Effector memory CD4-positive, alpha-beta T cell (primary cell): ENCODE data around the gene TSC22D3.
"Not testable (repeated sequence)": the region's sequence is repeated elsewhere in the genome, so short reads cannot be mapped to it uniquely, and the experiment has no call there.

Source experiments
- DNase-seq, 3 donors: peaks; one replicate each; pipeline ENCODE4 v3.0.0-alpha.2; 2020
- H3K27ac ChIP-seq: 2 replicates; pipeline ENCODE4 v1.7.0; 2013; ENCODE audit warnings: mild to moderate bottlenecking, low read length, moderate library complexity; ENCODE audit not compliant: insufficient read depth, poor library complexity, severe bottlenecking
- H3K27me3 ChIP-seq: replicated peaks from 2 replicates; pipeline ENCODE4 v1.7.0; 2013; ENCODE audit warnings: mild to moderate bottlenecking, low read length; ENCODE audit not compliant: insufficient read depth, control insufficient read depth, poor library complexity, severe bottlenecking
- H3K36me3 ChIP-seq: 2 replicates; pipeline ENCODE4 v1.7.0; 2013; ENCODE audit warnings: mild to moderate bottlenecking, low read length, moderate library complexity; ENCODE audit not compliant: control insufficient read depth, insufficient read depth
- H3K4me1 ChIP-seq: 2 replicates; pipeline ENCODE4 v1.7.0; 2013; ENCODE audit warnings: low read length, mild to moderate bottlenecking; ENCODE audit not compliant: control insufficient read depth, insufficient read depth, poor library complexity, severe bottlenecking
- H3K4me3 ChIP-seq: 2 replicates; pipeline ENCODE4 v1.7.0; 2013; ENCODE audit warnings: low read length, low read depth, mild to moderate bottlenecking; ENCODE audit not compliant: insufficient read depth, poor library complexity, severe bottlenecking
- H3K9me3 ChIP-seq: 2 replicates; pipeline ENCODE4 v1.7.0; 2013; ENCODE audit warnings: mild to moderate bottlenecking, low read length, moderate library complexity; ENCODE audit not compliant: control insufficient read depth

TSC22D3 gene

GRCh38 chrX:107701493-107702121 lies 74.0 kb downstream of the TSC22D3 start:
- H3K4me1 ChIP-seq = no peaks in the 10 kb centered on the region
- DNase-seq = no peak
- H3K4me3 ChIP-seq = no peak overlapping the region
- H3K36me3 ChIP-seq = no peaks in the 10 kb centered on the region
- H3K27me3 ChIP-seq = no peaks in the 10 kb centered on the region
- no peak overlapping the region for H3K27ac ChIP-seq
- H3K9me3 ChIP-seq = no peaks in the 10 kb centered on the region

DNA sequence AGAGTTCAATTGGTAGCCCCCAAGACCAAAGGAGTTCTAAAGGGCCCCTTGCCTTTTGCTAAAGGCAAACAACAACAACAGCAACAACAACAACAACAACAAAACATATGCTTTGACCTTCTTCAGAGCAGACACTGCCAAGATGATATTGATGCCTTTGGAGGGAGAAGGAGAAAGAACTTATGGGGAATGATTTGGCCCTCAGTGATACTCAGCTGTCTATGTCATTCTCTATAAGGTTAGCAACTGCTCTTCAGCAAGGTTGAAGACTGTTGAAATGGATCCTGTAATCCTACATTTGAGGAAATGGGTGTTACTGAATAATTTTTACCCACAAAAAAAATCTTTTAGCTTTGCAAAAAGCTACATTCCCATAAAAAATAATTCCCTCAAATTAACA lies 74.8 kb downstream of the TSC22D3 start:
- Histone ChIP-seq H3K27me3 (no peaks in the 10 kb centered on the region), H3K36me3 (no peaks in the 10 kb centered on the region), H3K9me3 (no peaks in the 10 kb centered on the region), H3K4me1 (no peaks in the 10 kb centered on the region), H3K4me3 (no peak overlapping the region), H3K27ac (no peak overlapping the region)
- DNase-seq = no peak

DNA sequence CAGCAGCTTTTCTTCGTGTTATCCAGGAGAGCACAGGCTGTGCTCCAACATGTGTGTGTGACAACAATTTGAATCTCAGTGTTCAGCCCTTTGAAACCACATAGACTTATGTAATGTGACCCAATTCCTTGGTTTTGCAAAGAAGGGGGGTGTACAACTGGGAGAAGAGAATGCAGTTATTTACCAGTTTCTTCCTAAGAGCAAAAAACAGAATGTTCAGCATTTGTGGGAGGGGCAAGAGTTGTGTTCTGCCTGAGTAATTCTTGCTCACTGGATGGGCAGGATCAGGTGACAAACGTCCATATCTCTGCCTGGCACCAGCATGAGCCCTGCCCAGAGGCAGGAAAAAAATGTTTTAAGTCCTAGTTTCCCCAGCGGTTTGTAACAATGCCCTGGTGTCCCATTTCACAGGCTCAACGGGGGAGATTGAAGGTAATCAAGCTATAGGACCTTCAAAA lies 75.2 kb downstream of the TSC22D3 start:
- Histone ChIP-seq H3K4me1 (no peaks in the 10 kb centered on the region), H3K9me3 (no peaks in the 10 kb centered on the region), H3K27me3 (no peaks in the 10 kb centered on the region), H3K36me3 (no peaks in the 10 kb centered on the region), H3K4me3 (no peak overlapping the region), H3K27ac (no peak overlapping the region)
- no peak for DNase-seq

DNA sequence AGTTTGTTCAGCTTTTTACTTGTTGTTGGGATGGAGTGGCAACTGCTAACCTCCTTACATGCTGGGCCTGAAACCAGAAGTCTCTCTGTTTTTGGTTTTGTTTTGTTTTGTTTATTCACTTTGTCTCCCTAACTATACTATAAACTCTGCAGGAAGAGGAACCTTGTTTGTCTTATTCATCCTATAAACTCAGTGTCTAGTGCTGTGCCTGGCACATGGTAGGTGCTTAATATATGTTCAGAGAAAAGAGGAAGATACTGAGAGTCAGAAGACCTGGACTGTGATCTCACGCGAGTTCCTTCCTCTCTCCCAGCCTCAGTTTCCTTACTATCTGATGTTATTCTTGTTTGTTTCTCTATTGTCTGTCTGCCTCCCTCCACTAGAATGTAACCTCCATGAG lies 76.0 kb downstream of the TSC22D3 start:
- H3K9me3 ChIP-seq = no peaks in the 10 kb centered on the region
- DNase-seq = no peak
- H3K4me3 ChIP-seq = no peak overlapping the region
- H3K36me3 ChIP-seq = no peaks in the 10 kb centered on the region
- no peaks in the 10 kb centered on the region for H3K4me1 ChIP-seq
- H3K27ac ChIP-seq = no peak overlapping the region
- no peaks in the 10 kb centered on the region for H3K27me3 ChIP-seq

DNA sequence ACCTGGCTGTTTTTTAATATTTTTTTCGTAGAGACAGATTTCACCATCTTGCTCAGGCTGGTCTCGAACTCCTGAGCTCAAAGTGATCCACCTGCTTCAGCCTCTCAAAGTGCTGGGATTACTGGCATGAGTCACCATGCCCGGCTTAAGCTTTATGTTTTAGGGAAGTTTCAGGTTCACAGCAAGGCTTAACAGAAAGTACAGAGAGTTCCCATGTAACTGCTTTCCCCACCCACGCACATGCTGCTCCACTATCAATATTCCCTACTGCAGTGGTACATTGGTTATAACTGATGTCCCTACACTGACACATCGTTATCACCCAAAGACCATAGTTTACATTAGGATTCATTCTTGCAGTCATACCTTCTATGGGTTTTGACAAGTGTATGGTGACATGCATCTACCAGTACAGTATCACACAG lies 84.6 kb downstream of the TSC22D3 start:
- no peaks in the 10 kb centered on the region for H3K36me3 ChIP-seq
- peaks cover 7% of the 10 kb centered on the region for H3K4me1 ChIP-seq
- DNase-seq = no peak
- no peaks in the 10 kb centered on the region for H3K9me3 ChIP-seq
- H3K27ac ChIP-seq = no peak overlapping the region
- no peak overlapping the region for H3K4me3 ChIP-seq
- no peaks in the 10 kb centered on the region for H3K27me3 ChIP-seq

GRCh38 chrX:107687445-107687844 lies 88.1 kb downstream of the TSC22D3 start:
- Histone ChIP-seq H3K27ac (no peak overlapping the region), H3K36me3 (no peaks in the 10 kb centered on the region), H3K4me3 (no peak overlapping the region), H3K4me1 (peaks cover 17% of the 10 kb centered on the region), H3K9me3 (no peaks in the 10 kb centered on the region), H3K27me3 (no peaks in the 10 kb centered on the region)
- no peak for DNase-seq

GRCh38 chrX:107686792-107687191 lies 88.8 kb downstream of the TSC22D3 start:
- no peak overlapping the region for H3K27ac ChIP-seq
- H3K36me3 ChIP-seq = no peaks in the 10 kb centered on the region
- no peaks in the 10 kb centered on the region for H3K9me3 ChIP-seq
- no peaks in the 10 kb centered on the region for H3K27me3 ChIP-seq
- H3K4me1 ChIP-seq = peaks cover 17% of the 10 kb centered on the region
- H3K4me3 ChIP-seq = no peak overlapping the region
- no peak for DNase-seq

DNA sequence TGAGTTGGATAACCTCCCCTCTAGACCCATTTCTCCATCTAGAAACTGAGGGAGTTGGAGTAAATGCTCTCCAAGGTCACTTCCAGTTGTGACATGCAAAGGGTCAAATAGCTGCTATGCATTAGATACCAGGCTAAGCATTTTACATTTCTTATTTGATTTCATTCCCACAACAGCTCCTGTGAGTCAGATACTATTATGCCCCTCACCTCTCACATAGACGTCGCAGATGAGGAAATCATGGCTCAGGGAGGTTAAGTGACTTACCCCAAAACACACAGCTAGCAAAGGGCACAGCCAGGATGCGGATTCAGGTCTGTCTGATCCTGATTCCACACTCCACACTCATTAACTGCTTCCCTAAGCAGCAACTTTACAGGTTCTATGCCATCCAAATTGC lies 89.6 kb downstream of the TSC22D3 start:
- no peak for DNase-seq
- peaks cover 17% of the 10 kb centered on the region for H3K4me1 ChIP-seq
- H3K4me3 ChIP-seq = no peak overlapping the region
- H3K27ac ChIP-seq = no peak overlapping the region
- H3K9me3 ChIP-seq = no peaks in the 10 kb centered on the region
- no peaks in the 10 kb centered on the region for H3K27me3 ChIP-seq
- no peaks in the 10 kb centered on the region for H3K36me3 ChIP-seq

GRCh38 chrX:107685586-107685985 lies 90.0 kb downstream of the TSC22D3 start:
- H3K36me3 ChIP-seq, H3K27ac ChIP-seq, H3K9me3 ChIP-seq, H3K27me3 ChIP-seq, DNase-seq, H3K4me3 ChIP-seq: not testable (repeated sequence)
- H3K4me1 ChIP-seq = peaks cover 17% of the 10 kb centered on the region

- no peak for DNase-seq
- no peaks in the 10 kb centered on the region for H3K36me3 ChIP-seq
- H3K27me3 ChIP-seq = no peaks in the 10 kb centered on the region
- H3K27ac ChIP-seq = peak overlapping the region; percentile 11
- no peak overlapping the region for H3K4me3 ChIP-seq
- H3K4me1 ChIP-seq = peaks cover 17% of the 10 kb centered on the region
- no peaks in the 10 kb centered on the region for H3K9me3 ChIP-seq
Observed at GRCh38 chrX:107684956-107685385, 90.6 kb downstream of the TSC22D3 start.
